ENCODE results near the gene GNG13.

Gene GNG13

DNA sequence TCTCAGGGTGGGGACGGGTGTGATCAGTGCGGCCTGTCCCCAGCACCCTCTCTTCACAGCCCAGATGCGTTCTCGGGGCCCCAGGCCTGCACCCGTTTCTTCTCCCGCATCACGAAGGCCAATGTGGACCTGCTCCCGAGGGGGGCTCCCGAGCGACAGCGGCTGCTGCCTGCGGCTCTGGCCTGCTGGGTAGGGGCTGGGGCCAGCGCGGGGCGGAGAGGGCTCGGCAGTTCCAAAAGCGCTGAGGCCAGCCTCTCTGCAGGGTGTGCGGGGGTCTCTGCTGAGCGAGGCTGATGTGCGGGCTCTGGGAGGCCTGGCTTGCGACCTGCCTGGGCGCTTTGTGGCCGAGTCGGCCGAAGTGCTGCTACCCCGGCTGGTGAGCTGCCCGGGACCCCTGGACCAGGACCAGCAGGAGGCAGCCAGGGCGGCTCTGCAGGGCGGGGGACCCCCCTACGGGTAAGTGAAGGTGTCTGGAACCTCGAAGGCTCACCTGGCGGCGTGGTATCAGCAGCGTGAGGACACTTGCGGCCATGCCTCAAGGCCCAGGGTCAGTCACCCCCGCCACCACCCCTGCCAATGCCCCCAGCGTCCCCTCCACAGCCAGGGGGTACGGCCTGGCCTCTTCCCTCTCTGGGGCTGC is 35.6 kb downstream of the GNG13 start:
- Histone ChIP-seq H3K4me3 (no peak overlapping the region), H3K27ac (no peak overlapping the region)
- DNase-seq (ENCODE audit: low spot score), result no peak
- TF ChIP-seq, protein P1, sequence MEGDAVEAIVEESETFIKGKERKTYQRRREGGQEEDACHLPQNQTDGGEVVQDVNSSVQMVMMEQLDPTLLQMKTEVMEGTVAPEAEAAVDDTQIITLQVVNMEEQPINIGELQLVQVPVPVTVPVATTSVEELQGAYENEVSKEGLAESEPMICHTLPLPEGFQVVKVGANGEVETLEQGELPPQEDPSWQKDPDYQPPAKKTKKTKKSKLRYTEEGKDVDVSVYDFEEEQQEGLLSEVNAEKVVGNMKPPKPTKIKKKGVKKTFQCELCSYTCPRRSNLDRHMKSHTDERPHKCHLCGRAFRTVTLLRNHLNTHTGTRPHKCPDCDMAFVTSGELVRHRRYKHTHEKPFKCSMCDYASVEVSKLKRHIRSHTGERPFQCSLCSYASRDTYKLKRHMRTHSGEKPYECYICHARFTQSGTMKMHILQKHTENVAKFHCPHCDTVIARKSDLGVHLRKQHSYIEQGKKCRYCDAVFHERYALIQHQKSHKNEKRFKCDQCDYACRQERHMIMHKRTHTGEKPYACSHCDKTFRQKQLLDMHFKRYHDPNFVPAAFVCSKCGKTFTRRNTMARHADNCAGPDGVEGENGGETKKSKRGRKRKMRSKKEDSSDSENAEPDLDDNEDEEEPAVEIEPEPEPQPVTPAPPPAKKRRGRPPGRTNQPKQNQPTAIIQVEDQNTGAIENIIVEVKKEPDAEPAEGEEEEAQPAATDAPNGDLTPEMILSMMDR (IDR thresholded peaks at IDR 0.05), result no peak

DNA sequence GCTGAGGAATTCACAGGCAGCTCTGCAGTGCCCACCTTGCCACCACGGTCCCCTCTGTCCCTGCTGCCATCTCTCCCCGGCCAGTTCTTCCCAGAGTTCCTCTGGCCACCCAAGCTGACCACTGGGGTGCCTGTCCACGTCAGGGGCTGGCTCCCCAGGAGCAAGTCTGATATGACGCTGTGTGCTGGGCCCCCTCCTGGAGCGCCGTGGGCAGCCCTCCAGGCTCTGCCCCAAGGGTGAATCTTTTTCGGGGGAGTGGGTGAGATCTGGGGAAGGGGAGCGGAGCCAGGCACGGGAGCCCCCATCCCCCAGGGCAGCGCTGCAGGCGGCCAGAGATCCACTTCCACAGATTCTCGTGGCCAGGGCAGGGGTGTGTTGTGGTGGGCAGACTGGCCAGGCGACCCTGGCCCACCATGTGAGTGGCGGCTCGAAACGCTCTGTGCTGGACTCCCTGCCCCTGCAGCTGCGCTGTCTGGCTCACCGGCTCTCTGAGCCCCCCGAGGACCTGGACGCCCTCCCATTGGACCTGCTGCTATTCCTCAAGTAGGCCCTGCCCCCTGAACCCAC is 36.3 kb downstream of the GNG13 start:
- DNase-seq (ENCODE audit: low spot score), result no peak
- Histone ChIP-seq H3K27ac (no peak overlapping the region), H3K4me3 (no peak overlapping the region)
- TF ChIP-seq, protein P1 (IDR thresholded peaks at IDR 0.05), result no peak

DNA sequence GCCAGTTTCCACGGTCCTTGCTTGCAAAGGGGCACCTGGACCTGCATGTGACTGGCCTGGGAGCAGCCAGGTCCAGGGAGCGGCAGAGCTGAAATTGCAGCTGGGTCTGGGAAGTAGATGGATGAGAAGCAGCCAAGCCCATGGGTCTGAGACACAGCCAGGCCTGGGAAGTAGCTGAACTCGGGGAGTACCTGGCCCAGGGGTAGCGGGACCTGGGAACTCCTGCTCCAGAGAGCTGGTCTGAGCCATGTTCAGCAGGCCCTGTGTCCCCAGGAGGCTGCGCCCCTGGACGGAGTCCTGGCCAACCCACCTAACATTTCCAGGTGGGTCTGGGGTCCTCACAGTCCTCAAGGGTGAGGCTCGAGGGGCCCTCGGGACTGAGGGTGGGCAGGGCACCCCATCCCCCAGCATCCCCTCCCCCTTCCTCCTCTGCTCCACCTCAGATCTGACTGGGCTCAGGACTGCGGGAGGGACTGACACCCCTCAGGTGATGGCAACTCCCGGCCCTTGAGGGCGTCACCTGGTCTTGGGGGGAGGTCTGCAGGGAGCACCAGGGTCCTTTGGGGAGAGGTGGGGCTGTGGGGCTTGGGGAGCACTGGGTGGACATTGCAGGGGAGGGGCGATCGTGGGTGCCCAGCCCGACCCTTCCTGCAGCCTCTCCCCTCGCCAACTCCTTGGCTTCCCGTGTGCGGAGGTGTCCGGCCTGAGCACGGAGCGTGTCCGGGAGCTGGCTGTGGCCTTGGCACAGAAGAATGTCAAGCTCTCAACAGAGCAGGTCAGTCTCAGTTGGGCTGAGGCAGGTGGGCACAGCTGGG is 37.0 kb downstream of the GNG13 start:
- DNase-seq (ENCODE audit: low spot score), result no peak
- no peak overlapping the region for H3K27ac ChIP-seq
- no peak overlapping the region for H3K4me3 ChIP-seq
- TF ChIP-seq, protein P1 (IDR thresholded peaks at IDR 0.05), result no peak

DNA sequence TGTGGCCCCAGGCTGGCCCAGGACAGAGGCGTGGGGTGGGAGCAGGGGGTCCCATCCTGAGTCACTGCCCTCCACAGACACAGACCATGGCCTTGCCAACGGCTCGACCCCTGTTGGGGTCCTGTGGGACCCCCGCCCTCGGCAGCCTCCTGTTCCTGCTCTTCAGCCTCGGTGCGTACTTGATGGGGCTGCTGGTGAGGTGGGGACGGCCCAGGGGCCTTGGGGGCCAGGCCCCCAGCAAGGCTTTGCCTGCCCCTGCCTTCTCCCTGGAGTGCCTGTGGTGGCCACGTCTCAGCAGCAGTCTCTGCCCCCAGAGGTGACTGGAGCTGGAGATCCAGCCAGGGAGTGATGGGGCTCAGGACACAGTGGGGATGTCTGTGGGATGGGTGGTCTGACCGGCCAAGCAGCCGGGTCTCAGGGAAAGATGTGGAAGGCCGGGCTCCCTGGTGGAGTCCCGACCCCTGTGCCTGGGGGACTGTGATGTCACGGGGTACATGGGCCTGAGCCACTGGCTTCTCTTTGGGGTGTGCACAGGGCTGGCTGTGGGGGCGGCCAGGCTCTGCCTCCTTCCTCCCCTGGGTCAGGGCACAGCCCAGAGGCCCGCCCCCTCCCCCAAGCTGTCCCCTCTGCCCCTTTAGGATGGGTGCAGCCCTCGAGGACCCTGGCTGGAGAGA is 37.8 kb downstream of the GNG13 start:
- DNase-seq (ENCODE audit: low spot score), result no peak

DNA sequence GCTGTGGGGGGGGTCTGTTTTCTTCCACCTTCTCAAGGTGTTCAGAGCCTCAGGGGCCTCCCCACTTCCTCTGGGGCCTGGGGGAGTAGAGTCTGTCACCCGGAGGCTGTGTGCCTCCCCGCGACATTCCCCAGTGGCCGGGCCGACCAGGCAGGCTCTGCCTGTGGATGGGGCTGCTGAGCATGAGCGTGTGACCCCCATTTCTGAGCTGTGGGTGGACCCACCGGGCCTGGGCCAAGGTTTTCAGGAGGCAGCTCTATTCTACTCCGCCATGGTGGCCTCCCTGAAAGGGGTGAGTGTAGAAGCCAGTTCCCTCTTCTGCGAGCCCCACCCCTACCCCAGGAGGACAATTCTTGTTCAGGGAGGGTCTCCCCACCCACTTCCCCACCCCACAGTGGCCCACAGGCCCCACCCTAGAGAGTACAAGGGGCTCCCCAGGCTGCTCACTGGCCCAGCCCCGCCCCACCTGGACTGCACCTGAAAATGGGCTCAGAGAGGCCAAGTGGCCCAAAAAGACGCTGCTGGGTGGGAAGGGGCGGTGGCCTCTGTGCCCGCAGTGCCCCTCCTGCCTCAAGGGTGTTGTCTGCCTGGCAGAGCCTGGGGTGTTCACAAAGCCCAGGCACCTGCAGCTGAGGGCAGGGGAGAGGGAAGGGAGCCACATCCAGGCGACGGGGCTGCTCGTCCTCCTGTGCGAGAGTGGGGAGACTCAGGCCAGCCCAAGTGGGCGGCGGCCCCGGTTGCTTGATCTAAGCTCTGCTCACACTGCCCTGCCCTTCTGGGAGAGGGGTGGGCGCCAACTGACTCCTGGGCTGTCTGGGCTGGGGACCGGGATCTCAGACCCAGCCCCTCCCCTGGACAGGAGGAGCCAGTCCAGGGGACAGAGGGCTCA is 38.7 kb downstream of the GNG13 start:
- TF ChIP-seq, protein P1 (IDR thresholded peaks at IDR 0.05), result no peak
- no peak for DNase-seq (ENCODE audit: low spot score)

More for the DNA sequence above, 37.8 kb downstream of the GNG13 start:
- TF ChIP-seq, protein P1 (IDR thresholded peaks at IDR 0.05), result no peak
- H3K27ac ChIP-seq, result no peak overlapping the region
- no peak overlapping the region for H3K4me3 ChIP-seq

More for the DNA sequence above, 38.7 kb downstream of the GNG13 start:
- Histone ChIP-seq H3K4me3 (no peak overlapping the region), H3K27ac (no peak overlapping the region)

All from coronary artery (tissue), 2 donors.